ENCODE measurements around the gene DDX3X.
A peak's percentile ranks its signal among the peaks of the same experiment; 100 is the strongest.
"Not testable (repeated sequence)": the region's sequence is repeated elsewhere in the genome, so short reads cannot be mapped to it uniquely, and the experiment has no call there.

DDX3X gene

DNA sequence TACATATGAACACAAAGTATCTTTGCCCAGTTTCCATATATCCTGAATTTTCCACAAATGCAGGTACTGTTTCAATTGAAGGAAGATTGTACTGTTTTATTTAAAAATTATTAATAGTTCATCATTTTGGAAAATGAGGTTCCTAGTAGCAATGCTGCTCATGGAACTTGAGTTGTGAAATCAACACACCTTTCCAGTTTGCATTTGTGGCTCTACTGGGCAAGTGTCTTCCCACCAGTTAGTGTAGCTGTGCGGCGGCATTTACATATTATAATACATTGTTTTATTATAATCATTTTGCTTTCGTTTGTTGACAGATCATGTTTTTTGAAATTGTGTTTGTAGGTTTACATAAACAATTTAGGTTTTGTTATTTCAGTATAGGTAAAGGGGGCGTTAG, 2.0 kb upstream of the DDX3X start:
- no peak for DNase-seq

DNA sequence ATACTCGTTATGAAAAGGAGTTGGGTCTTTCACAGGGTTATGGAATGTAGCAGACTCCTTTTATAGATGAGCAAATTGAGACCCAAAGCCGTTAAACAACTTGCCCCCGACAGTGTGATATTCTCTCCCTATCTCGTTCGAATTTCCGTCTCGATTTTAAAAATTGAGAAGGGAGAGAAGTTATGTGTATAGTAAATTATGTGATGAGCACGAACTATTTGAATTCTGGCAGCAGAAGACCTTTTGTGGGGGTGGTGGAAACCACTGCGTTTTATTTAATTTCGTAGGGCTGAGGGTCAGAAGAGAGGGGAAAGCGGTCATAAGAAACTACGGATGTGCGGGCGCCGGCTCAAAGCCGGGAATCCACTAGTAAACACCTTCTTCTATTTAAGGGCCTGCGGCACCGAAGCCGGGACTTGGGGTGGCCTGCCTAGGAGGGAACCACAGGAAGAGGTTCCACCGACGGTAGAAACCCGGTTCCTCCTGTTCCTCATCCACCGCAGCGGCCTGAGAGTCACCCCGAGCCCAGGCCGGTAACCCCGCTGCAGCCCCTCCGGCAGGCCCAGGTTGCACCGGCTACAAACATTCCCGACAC, 1.5 kb upstream of the DDX3X start:
- DNase-seq, result no peak

DNA sequence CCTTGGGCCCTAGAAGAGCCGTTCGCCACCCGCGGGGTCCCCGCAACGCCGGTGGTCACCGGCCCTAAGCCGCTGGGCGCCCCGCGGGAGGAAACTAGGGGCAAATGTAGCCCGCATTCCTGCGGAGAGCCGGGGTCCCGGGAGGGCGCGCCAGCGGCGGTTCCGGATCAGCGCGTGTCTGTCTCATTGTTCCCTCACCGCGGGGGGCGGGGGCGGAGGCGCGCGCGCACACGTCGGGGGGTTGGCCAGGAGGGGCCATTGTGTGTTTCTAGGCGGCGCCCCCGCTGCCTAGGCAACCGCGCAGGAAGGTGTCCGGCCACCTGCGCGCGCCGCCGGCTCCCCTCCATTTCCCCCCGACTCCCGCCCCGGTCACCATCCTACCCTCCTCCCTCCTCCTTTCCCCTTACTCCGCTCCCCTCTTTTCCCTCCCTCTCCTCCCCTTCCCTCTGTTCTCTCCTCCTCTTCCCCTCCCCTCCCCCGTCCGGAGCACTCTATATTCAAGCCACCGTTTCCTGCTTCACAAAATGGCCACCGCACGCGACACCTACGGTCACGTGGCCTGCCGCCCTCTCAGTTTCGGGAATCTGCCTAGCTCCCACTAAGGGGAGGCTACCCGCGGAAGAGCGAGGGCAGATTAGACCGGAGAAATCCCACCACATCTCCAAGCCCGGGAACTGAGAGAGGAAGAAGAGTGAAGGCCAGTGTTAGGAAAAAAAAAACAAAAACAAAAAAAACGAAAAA, 789 bp upstream of the DDX3X start:
- peak; percentile 90 for DNase-seq

DNA sequence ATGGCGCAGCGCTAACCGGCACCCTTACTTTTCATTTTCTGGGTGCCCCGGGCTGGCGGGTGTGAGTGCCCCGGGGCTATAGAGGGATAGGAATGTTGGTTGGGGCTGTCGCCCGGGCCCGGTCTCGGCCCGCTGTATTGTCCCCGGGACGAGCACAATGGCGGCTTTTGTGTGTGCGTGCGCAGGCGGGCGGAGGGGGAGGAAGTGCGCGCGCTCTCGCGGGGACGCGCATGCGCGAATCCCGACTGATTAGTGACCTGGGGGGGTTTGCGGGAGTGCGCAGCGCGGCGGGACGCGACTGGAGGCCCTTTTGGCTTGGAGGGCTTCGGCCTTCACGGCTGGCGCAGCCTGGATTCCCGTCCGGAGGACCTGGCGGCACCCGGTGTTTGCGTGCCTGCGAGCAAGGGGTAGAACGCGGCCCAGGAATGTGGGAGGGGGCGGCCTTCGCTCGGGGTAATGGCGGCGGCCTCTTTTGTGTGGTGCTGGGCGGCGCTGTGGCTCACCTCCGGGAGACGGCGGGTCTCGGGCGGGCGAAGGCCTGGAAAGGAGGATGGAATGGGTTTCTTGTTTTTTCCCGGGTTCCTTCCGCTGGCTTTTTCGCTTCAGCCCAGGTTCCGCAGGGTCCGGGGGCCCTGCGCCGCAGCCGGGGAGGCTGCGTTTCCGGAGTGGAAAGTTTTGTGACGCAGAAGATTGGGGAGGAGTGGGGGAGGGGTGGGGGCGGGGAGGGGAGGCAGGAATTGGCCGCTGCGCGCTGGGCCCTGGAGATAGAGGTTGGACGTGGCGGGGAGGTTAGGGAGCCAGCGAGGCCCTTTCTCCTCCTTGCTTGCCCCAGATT, 618 bp downstream of the DDX3X start:
- DNase-seq, result peak; percentile 86

DNA sequence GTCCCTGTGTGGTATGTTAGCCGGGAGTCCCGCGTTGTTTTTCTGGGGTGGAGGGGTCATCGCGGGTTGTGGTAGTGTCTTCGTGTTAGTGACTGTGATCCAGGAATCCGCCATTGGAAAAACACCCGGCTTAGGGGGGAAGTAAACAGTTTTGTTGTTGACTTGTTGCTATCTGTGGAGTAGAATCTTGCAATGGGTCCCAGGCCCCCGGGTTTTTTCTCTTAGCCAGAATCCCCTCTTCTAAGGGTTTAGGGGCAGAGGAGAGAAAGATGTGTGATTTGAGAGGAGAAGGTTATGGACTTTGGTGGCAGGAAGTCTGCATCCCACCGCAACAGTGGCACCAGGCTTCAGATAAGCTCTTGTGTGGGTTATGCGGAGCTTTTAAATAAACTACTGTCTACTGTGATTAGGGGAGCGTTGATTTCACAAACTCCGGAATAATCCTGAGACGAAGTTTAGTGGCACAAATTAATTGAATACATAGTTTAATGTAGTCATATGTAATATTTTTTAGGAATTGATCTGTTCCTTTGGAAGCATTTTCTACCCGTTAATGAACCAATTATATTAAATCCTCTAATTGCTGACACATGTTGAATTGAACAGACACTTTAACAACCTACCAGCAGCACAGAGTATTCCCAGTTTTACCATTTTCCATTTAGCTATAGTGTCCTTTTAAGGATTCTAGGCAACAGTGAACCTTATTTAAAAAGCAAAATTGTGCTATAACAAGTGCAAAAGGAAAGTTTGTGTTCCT, 1.4 kb downstream of the DDX3X start:
- DNase-seq, result no peak

DNA sequence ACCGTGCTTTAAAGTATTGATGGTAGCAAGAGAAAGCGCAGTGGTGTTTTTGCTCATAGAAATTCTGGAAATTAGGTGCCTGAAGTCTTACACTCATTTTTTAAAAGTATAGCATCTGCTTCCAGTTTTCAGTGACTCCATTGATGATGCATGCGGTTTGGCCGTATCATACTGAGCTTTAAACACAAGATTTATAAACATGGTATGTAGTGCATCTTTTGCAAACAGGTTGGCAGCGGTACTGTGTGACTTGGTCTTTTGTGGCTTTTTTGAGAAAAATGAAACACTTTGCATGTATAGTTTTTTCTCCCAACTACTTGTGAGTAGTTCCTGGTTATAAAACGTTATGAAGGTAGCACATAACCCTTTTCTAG, 2.0 kb downstream of the DDX3X start:
- DNase-seq, result no peak

DNA sequence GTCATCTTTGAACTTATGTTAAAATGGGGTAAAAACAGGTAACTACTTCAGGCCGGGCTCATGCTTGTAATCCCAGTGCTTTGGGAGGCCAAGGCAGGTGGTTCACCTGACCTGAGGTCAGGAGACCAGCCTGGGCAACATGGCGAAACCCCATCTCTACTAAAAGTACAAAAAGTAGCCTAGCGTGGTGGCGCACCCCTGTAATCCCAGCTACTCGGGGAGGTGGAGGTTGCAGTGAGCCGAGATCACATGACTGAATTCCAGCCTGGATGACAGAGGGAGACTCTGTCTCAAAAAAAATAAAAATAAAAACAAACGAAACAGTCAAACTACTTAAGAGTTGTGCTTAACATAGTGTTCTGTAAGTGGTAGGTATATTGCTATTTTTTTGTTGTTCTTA, 2.5 kb downstream of the DDX3X start:
- DNase-seq, result no peak

DNA sequence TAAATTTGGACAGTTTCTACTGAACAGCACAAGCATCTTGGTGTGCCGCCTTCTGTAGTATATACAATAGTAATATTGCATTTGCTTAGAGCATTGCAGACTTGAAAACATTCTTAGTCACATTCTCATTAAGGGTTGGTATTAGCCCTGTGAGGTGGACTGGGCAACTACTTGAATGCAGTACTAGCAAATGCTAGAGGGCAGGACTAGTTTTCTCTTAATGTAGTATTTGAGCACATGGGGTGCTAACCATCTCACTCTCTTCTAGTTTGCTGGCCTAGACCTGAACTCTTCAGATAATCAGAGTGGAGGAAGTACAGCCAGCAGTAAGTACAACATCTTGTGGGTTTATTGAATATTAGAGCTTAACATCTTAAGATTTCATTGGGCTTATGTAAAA, 3.2 kb downstream of the DDX3X start:
- no peak for DNase-seq

DNA sequence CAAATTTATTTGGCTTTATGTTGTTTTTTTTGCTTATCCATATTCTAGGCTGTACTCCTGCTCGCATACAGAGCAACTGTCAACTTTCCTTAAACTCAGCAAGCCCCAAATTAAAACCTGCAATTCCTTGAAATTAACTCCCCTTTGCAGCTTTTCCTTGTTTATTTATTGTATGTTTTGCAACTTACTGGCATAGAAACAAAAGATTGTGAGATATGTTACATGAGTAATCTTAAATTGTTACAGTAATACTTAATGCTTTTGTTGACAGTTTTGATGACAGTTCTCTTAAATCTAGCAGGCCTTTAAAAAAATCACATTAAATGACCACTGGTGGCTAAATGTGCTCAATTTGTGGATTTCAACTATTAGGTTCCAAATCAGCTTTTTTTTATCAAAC, 4.5 kb downstream of the DDX3X start:
- no peak for DNase-seq

DNA sequence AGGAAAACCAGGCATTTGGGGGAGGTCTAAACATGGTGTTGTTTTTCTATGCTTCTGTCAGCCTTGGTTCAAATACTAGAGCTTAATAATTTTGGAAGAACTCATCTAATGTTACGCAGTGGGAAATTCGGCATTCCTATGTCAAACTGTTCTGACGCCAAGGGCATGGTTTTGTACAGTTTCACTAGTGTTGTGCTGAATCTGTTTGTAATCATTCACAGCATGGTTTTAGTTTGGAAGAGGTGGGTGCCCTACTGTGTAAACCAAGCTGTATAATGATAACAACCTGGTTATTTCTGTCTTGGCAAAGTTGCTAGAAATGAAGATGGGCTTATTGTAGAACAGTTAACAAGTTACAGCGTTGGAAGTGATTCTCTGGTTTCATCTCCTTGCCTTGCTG, 5.2 kb downstream of the DDX3X start:
- DNase-seq, result no peak

DNA sequence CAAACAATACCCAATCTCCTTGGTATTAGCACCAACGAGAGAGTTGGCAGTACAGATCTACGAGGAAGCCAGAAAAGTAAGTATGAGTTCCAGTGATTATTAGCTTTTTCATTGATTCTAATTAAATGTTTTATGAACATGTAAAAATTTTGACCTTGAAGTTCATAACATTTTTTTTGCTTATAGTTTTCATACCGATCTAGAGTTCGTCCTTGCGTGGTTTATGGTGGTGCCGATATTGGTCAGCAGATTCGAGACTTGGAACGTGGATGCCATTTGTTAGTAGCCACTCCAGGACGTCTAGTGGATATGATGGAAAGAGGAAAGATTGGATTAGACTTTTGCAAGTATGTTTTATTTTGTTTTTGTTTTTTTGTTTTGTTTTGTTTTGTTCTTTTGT, 10.1 kb downstream of the DDX3X start:
- no peak for DNase-seq

DNA sequence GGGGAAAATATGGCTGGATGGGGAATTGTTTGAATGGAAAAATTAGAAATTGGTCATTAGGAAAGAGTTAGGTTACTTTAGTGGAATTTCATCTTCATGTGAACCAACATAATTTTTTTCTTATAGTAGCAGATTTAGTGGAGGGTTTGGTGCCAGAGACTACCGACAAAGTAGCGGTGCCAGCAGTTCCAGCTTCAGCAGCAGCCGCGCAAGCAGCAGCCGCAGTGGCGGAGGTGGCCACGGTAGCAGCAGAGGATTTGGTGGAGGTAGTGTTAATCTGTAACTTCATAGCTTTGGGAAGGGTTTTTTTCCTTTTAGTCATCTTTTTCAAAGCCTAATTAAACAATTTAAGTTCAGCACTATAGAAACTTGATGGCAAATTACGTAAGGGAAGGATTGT, 13.2 kb downstream of the DDX3X start:
- DNase-seq, result no peak

DNA sequence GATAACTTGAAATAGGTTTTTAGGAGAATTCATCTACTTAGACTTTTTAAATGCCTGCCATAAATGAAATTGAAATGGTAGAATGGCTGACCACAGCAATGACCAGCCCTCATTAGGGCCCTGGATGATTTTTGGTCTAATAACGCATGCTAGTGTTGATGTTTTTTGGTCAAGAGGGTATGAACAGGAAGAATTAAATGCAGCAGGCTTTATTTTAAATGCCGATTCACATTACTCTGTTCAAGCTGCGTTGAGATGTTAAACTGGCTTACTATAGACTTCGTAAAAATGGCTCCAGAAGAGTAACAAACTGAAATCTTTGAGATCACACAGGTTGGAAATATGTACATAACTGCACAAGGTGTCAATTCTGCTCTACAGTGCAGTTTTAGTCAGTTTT, 14.6 kb downstream of the DDX3X start:
- no peak for DNase-seq

DNA sequence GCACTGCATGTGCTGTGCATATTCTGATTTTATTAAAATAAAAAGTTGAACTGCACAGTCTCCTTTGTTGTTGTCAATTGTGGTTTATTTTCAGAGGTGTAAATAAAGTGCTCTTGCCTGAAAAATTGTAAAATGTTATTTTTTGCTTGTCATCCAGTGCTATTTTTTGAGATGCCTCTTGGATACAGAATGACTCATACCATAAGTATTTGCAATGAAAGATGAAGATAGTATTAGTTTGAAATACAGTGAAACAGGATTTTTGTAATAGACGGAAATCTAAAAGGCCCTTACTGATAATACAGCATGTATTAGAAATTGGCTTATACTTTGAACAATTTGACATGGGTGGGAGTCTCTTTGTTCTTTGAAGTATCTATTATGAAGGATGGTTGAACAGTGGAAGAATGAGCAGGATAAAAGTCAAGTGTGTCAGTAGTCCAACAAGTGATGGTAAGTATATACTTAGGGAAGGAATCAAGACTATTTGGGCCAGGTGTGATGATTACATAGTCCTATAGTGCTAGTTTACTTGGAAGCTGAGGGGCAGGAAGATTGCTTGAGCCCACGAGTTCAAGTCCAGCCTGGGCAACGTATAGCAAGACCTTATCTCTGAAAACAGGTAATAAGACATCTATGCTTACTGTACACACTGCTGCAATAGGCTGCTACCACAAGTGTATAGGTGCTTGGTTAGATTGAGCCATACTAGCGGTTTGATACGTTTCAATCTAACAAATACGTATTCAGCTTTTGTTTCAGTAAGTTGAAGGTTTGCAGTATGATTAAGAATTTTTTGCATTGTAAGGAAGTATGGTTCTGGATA, 16.4 kb downstream of the DDX3X start:
- DNase-seq, result no peak

DNA sequence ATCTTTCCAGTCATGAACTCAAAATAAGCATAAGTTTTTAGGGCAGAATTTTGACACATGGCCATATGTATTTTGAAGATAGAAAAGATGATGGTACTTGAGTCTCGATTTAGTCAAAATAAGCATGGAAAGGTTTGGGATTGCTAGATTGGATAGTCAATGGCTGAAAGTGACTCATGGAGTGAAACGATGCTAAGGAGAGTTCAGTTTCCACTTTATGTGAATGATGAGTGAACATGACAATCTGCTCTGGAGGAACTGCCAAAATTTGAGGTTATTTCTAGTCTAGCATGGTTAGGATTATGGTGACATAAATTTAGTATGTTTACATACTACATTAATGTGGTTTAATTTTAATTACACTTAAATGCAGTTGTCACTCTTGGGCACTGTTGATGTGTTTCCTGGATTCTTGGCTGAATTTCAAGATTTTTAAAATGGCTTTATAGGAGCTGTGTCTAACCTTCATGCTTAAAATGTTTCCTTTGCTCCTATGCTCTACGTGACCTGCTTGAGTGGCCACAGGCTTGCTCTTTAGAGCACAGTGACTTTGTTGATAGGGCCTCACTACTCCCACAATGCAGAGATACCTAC, 17.1 kb downstream of the DDX3X start:
- DNase-seq, result no peak

DNA sequence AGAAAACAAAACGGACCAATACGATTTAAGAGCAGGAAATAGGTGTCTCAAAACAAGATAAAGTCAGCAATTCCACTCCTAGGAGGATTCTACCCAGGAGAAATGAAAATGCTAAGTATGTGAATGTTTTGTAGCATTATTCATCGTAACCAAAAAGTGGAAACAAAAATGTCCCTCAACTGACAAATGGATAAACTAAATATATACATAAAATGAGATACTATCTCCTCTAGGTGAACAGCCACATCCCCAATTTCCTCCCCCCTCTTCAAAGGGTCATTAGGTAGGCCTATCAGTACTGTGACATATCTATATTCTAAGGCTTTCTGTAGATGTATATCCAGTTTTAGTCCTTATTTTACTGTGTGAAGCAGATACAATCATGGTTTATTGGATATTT, 18.0 kb downstream of the DDX3X start:
- no peak for DNase-seq

DNA sequence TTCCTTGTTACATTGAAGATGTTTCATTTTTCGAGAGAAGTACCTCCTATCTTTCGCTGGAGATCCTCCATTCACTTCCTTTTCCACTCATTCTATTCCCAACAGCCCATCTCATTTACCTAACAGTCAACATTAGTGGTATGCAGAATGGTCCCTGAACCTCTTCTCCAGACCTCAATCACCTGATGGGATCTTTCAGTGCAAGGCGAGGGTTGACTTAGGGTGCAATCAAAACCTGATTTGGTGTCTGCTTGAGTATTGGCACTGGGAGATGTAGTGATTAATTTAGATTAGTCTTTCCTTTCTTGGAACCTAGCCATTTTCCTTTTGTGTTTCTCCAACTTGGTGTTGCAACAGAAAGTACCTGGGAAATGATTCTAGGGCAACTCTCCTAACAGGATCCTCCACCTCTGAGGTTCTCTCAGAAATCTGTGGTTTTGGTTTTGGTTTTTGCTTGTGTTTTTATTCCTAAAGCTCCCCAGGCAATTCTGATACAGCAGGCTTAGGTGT, 18.4 kb downstream of the DDX3X start:
- no peak for DNase-seq

DNA sequence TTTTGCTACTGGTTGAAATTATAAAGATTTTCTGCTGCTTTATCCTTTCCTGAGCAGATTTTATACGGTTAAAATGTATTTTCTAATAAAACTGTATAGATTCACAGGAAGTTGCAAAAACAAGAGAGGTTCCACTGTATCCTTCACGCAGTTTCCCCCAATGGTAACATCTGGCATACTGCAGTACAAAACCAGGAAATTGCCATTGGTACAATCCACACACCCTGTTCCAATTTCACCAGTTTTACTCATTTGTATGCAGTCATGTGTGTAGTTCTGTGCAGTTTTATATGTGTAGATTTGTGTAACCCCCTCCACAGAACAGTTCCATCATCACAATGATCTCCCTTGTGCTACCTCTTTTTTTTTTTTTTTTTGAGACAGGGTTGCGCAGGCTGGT, 20.0 kb downstream of the DDX3X start:
- DNase-seq, result no peak

DNA sequence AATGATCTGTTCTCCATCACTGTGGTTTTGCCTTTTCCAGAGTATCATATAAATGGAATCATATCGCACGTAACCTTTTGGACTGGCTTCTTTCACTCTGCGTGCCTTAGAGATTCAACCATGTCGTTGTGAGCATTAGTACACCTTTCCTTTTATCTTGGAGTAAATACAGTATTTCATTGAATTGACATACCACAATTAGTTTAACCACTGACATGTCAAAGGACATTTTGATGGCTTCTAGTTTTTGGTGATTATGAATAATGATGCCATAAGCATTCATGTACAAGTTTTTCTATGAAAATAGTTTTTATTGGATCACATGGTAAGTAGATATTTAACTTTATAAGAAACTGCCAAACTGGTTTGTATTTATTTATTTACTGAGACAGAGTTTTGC, 35.2 kb downstream of the DDX3X start:
- no peak for DNase-seq

DNA sequence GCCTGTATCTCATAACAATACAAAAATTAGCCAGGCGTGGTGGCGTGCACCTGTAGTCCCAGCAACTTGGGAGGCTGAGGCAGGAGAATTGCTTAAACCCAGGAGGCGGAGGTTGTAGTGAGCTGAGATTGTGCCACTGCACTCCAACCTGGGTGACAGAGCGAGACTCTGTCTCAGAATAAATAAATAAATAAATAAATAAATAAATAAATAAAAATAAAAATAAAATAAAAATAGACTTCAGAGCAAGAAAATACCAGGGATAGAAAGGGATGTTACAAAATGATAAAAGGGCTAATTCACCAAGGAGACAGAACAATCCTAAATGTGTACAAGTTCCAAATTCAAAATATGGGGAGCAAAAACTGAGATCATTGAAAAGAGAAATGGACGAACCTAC, 37.6 kb downstream of the DDX3X start:
- DNase-seq, result not testable (repeated sequence)

DNA sequence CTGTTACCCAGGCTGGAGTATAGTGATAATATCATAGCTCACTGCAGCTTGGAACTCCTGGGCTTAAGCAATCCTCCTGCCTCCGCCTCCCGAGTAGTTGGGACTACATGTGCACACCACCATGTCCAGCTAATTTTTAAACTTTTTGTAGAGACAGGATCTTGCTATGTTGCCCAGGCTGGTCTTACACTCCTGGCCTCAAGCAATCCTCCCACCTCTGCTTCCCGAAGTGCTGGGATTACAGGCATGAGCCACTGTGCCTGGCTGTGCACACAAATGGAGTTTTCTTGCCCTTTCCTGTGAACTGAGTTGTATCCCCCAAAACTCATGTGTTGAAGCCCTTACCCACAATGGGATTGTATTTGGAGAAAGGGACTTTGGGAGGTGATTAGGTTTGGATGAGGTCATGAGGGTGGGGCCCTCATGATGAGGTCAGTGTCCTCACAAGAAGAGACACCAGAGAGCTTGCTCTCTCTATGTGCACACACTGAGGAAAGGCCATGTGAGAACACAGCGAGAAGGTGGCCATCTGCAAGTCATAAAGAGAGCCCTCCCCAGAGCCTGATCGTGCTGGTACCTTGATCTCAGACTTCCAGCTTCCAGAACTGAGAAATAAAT, 40.1 kb downstream of the DDX3X start:
- DNase-seq, result no peak
